Tibial nerve (tissue), 4 donors: ENCODE data around the gene STAC.

Source experiments
- EP300 ChIP-seq, 2 donors: sonication (generic); formaldehyde crosslinking; IDR thresholded peaks; one replicate each; pipeline ENCODE4 v1.6.1; 2017; ENCODE audit warnings: antibody characterized with exemption in 2 of 2, mild to moderate bottlenecking in 1 of 2
- POLR2A ChIP-seq, 2 donors: fragments of 450-650 bp; IDR thresholded peaks; one replicate each; pipeline ENCODE4 v1.6.1; 2017; ENCODE audit warnings: antibody characterized with exemption in 2 of 2, mild to moderate bottlenecking in 2 of 2, moderate library complexity in 2 of 2
- TF ChIP-seq, protein P1 (sequence below), 5 experiments: fragments of 200-600 bp in 3 of 5; fragments of 450-650 bp in 2 of 5; sonication (generic) in 3 of 5; IDR thresholded peaks; one replicate each; pipeline ENCODE4 v1.5.1; 2016 to 2019; ENCODE audit warnings: antibody characterized with exemption in 5 of 5, mild to moderate bottlenecking in 3 of 5, moderate library complexity in 2 of 5

GRCh38 chr3:36488077-36488789 is 107.9 kb downstream of the STAC start:
- TF ChIP-seq, protein P1, sequence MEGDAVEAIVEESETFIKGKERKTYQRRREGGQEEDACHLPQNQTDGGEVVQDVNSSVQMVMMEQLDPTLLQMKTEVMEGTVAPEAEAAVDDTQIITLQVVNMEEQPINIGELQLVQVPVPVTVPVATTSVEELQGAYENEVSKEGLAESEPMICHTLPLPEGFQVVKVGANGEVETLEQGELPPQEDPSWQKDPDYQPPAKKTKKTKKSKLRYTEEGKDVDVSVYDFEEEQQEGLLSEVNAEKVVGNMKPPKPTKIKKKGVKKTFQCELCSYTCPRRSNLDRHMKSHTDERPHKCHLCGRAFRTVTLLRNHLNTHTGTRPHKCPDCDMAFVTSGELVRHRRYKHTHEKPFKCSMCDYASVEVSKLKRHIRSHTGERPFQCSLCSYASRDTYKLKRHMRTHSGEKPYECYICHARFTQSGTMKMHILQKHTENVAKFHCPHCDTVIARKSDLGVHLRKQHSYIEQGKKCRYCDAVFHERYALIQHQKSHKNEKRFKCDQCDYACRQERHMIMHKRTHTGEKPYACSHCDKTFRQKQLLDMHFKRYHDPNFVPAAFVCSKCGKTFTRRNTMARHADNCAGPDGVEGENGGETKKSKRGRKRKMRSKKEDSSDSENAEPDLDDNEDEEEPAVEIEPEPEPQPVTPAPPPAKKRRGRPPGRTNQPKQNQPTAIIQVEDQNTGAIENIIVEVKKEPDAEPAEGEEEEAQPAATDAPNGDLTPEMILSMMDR (IDR thresholded peaks at IDR 0.05): no peak
- no peak for TF ChIP-seq POLR2A (IDR thresholded peaks at IDR 0.05)
- TF ChIP-seq EP300 (IDR thresholded peaks at IDR 0.05): no peak
